B cell (primary cell): ENCODE results near the gene PTPRG. TPM values are rescaled to one million over a fixed set of nuclear protein-coding genes. Genes with fewer than 3 reads are reported as not detected.

Source experiments
- ATAC-seq: fragments of 200-7000 bp; cut with Tn5 transposase; one replicate; pipeline ENCODE4 v1.10.0; 2021; ENCODE audit warnings: low read depth, mild to moderate bottlenecking, moderate number of reproducible peaks, moderate library complexity
- CTCF ChIA-PET: fragments of 350-600 bp; sonication (Branson Sonifier 250); formaldehyde crosslinking; loops from one replicate; lab custom pipeline; 2021; ENCODE audit warnings: antibody characterized with exemption, inconsistent platforms; lab: Charles Lee
- POLR2A ChIA-PET: fragments of 350-600 bp; sonication (Branson Sonifier 250); formaldehyde crosslinking; loops from one replicate; lab custom pipeline; 2021; ENCODE audit warnings: antibody characterized with exemption; lab: Charles Lee
- DNase-seq: peaks from one replicate; pipeline ENCODE4 v3.0.0; 2013
- H2AFZ ChIP-seq: 2 replicates; pipeline ENCODE4 v1.6.1; 2012; ENCODE audit warnings: mild to moderate bottlenecking, low read depth, low read length; ENCODE audit not compliant: insufficient read depth, poor library complexity, severe bottlenecking
- H3K27ac ChIP-seq, 2 donors: 1 replicate in 1 of 2; 2 replicates in 1 of 2; pipeline ENCODE4 v1.5.1; 2012 to 2013; ENCODE audit warnings: low read length in 2 of 2, mild to moderate bottlenecking in 2 of 2, moderate library complexity in 1 of 2
- H3K27me3 ChIP-seq, 4 experiments: fragments of 200-600 bp in 1 of 4; sonication (generic) in 1 of 4; replicated peaks in 1 of 4; 1 replicate in 2 of 4; 2 replicates in 2 of 4; pipeline versions ENCODE4 v1.6.1 to v1.7.0; 2013 to 2016; ENCODE audit warnings: low read length in 3 of 4, mild to moderate bottlenecking in 2 of 4, mixed read lengths in 1 of 4, moderate library complexity in 1 of 4; ENCODE audit not compliant: insufficient read depth in 4 of 4, control insufficient read depth in 3 of 4; ENCODE audit errors: control extremely low read depth in 1 of 4
- H3K36me3 ChIP-seq, 2 experiments: replicated peaks in 1 of 2; 1 replicate in 1 of 2; 2 replicates in 1 of 2; pipeline versions ENCODE4 v1.6.1 to v1.7.1; 2013; ENCODE audit warnings: low read length in 1 of 2; ENCODE audit not compliant: insufficient read depth in 2 of 2, control insufficient read depth in 1 of 2; ENCODE audit errors: control extremely low read depth in 1 of 2, extremely low read depth in 1 of 2
- H3K4me1 ChIP-seq, 2 donors: fragments of 200-600 bp in 1 of 2; sonication (generic) in 1 of 2; 1 replicate in 1 of 2; 2 replicates in 1 of 2; pipeline versions ENCODE4 v1.5.1 to v1.6.1; 2013 to 2017; ENCODE audit warnings: low read length in 2 of 2; ENCODE audit not compliant: control insufficient read depth in 2 of 2, insufficient read depth in 2 of 2
- H3K4me2 ChIP-seq: replicated peaks from 2 replicates; pipeline ENCODE3; 2012; ENCODE audit warnings: mild to moderate bottlenecking, low read depth, low read length; ENCODE audit not compliant: poor library complexity, severe bottlenecking
- H3K4me3 ChIP-seq, 5 experiments: fragments of 200-600 bp in 1 of 5; sonication (generic) in 1 of 5; 1 replicate in 3 of 5; 2 replicates in 2 of 5; pipeline versions ENCODE4 v1.5.1 to v1.7.0; 2011 to 2016; ENCODE audit warnings: low read length in 4 of 5, mild to moderate bottlenecking in 4 of 5, low read depth in 2 of 5, control low read depth in 1 of 5, moderate library complexity in 1 of 5; ENCODE audit not compliant: insufficient read depth in 1 of 5; ENCODE audit errors: control extremely low read depth in 1 of 5, extremely low read depth in 1 of 5
- H3K79me2 ChIP-seq: fragments of 200-600 bp; sonication (generic); one replicate; pipeline ENCODE4 v1.6.0; 2016; ENCODE audit warnings: low read length; ENCODE audit not compliant: control insufficient read depth, insufficient read depth
- H3K9ac ChIP-seq: fragments of 200-600 bp; sonication (generic); 2 replicates; pipeline ENCODE4 v1.6.1; 2017; ENCODE audit warnings: mild to moderate bottlenecking, low read length, moderate library complexity
- H3K9me3 ChIP-seq, 3 donors: one replicate each; pipeline versions ENCODE4 v1.6.1 to v1.7.1; 2013; ENCODE audit warnings: low read length in 2 of 3; ENCODE audit not compliant: control insufficient read depth in 2 of 3, insufficient read depth in 1 of 3; ENCODE audit errors: control extremely low read depth in 1 of 3
- H4K20me1 ChIP-seq: 2 replicates; pipeline ENCODE4 v1.6.0; 2012; ENCODE audit warnings: mild to moderate bottlenecking, low read length; ENCODE audit not compliant: insufficient read depth, control insufficient read depth, poor library complexity, severe bottlenecking
- H3K27ac Mint-ChIP-seq: one replicate; pipeline ENCODE4 v1.8.0; 2021; ENCODE audit warnings: mixed read lengths
- H3K27me3 Mint-ChIP-seq: one replicate; pipeline ENCODE4 v1.8.0; 2021; ENCODE audit warnings: mixed read lengths
- H3K4me1 Mint-ChIP-seq: one replicate; pipeline ENCODE4 v1.8.0; 2021; ENCODE audit warnings: mixed read lengths
- H3K4me3 Mint-ChIP-seq: one replicate; pipeline ENCODE4 v1.8.0; 2021; ENCODE audit warnings: mixed read lengths
- H3K9me3 Mint-ChIP-seq: one replicate; pipeline ENCODE4 v1.8.0; 2022; ENCODE audit warnings: mixed read lengths; ENCODE audit not compliant: insufficient read depth
- CTCF ChIP-seq: fragments of 200-600 bp; IDR thresholded peaks from one replicate; pipeline ENCODE4 v1.8.0; 2022; ENCODE audit warnings: antibody characterized with exemption, mild to moderate bottlenecking
- EZH2 ChIP-seq: IDR thresholded peaks from 2 replicates; pipeline ENCODE4 v1.6.1; 2012; ENCODE audit warnings: borderline replicate concordance, low read depth, mild to moderate bottlenecking, moderate library complexity, low read length; ENCODE audit not compliant: insufficient read depth, poor library complexity, severe bottlenecking
- WGBS: methylation state at CpG from one replicate; pipeline ENCODE4 v1.1.5; 2013; ENCODE audit warnings: missing lambda C conversion rate; ENCODE audit not compliant: insufficient coverage; 5-methylcytosine and 5-hydroxymethylcytosine counted together
- intact Hi-C: fragments of 100-400 bp; cut with micrococcal nuclease; formaldehyde crosslinking; loops from one replicate; pipeline ENCODE4 v1.10.0; 2022
- polyA plus RNA-seq: library from polyadenylated mRNA; depleted of rRNA; stranded (reverse); fragments of >200 nt; gene quantifications from 2 replicates; pipeline ENCODE4 v1.2.3, GENCODE V29; 2012
- total RNA-seq, 2 donors: library from RNA; stranded (reverse); fragments of 120-200 nt in 1 of 2; gene quantifications; 1 replicate in 1 of 2; 2 replicates in 1 of 2; pipeline versions ENCODE4 v1.2.3 to v1.2.4, GENCODE V29; 2013 to 2022

Gene PTPRG
- total and polyA plus RNA-seq, 2 donors (not counting 1 experiment from before 2014, with no cell fraction given) = 0.12 to 1.3 TPM

GRCh38 chr3:62048577-62048976 is 487.2 kb downstream of the PTPRG start:
- H3K9ac ChIP-seq = no peak overlapping the region
- H3K79me2 ChIP-seq = no peaks in the 10 kb centered on the region
- H3K27me3 ChIP-seq = no peaks in the 10 kb centered on the region
- H4K20me1 ChIP-seq = no peaks in the 10 kb centered on the region
- Mint-ChIP-seq H3K27me3 (no peaks in the 10 kb centered on the region), H3K27ac (no peak overlapping the region), H3K9me3 (no peaks in the 10 kb centered on the region), H3K4me1 (no peaks in the 10 kb centered on the region), H3K4me3 (no peak overlapping the region)
- H3K36me3 ChIP-seq = no peaks in the 10 kb centered on the region
- H2AFZ ChIP-seq = no peak overlapping the region
- DNase-seq (no peak), ATAC-seq (no peak)
- intact Hi-C loops = no loop called here
- TF ChIP-seq EZH2 (no peak), CTCF (no peak)
- H3K9me3 ChIP-seq = no peaks in the 10 kb centered on the region
- 100% methylated on average over 1 of the region's 3 CpGs for WGBS
- H3K4me3 ChIP-seq = no peak overlapping the region
- no peak overlapping the region for H3K27ac ChIP-seq
- ChIA-PET CTCF (no interaction called here), POLR2A (no interaction called here)
- no peak overlapping the region for H3K4me2 ChIP-seq
- no peaks in the 10 kb centered on the region for H3K4me1 ChIP-seq

- Histone ChIP-seq H3K4me3 (no peak overlapping the region), H3K27ac (no peak overlapping the region), H3K9ac (no peak overlapping the region), H2AFZ (no peak overlapping the region), H3K27me3 (no peaks in the 10 kb centered on the region), H3K79me2 (no peaks in the 10 kb centered on the region), H3K4me2 (no peak overlapping the region), H4K20me1 (no peaks in the 10 kb centered on the region), H3K4me1 (no peaks in the 10 kb centered on the region), H3K9me3 (no peaks in the 10 kb centered on the region), H3K36me3 (no peaks in the 10 kb centered on the region)
- CTCF ChIA-PET = no interaction called here
- Mint-ChIP-seq H3K9me3 (no peaks in the 10 kb centered on the region), H3K4me1 (no peaks in the 10 kb centered on the region), H3K4me3 (no peak overlapping the region), H3K27me3 (no peaks in the 10 kb centered on the region), H3K27ac (no peak overlapping the region)
- DNase-seq (no peak), ATAC-seq (no peak)
- intact Hi-C loops = no loop called here
- TF ChIP-seq CTCF (no peak), EZH2 (no peak)
- WGBS = 100% methylated on average over 3 of the region's 6 CpGs
- POLR2A ChIA-PET = no interaction called here
Observed at GRCh38 chr3:62049033-62049432, 487.7 kb downstream of the PTPRG start.
